DND-41 (cell line): ENCODE data around the gene NPY2R.

Source experiments
- CTCF ChIP-seq: IDR thresholded peaks from 2 replicates; pipeline ENCODE4 v1.5.1; 2012; ENCODE audit warnings: borderline replicate concordance, low read length, moderate library complexity, mild to moderate bottlenecking; ENCODE audit not compliant: poor library complexity, severe bottlenecking; ENCODE audit errors: extremely low read depth
- EZH2 ChIP-seq: IDR thresholded peaks from 3 replicates; pipeline ENCODE4 v1.6.1; 2012; ENCODE audit warnings: borderline replicate concordance, low read depth, mild to moderate bottlenecking, moderate library complexity, low read length, inconsistent platforms; ENCODE audit not compliant: severe bottlenecking

- no peak for TF ChIP-seq CTCF
- no peak for TF ChIP-seq EZH2
Observed at GRCh38 chr4:155170569-155170968, 37.9 kb upstream of the NPY2R start.
